SIG-M5 treated with dmso at 0.1 percent for 504 hours (cell line): ENCODE measurements around the gene XCR1.
A peak's percentile ranks its signal among the peaks of the same experiment; 100 is the strongest.

Experiments used
- DNase-seq: peaks from one replicate; lab custom pipeline; 2025; ENCODE audit not compliant: unreplicated experiment; lab: John Stamatoyannopoulos, UW

Gene XCR1

DNA sequence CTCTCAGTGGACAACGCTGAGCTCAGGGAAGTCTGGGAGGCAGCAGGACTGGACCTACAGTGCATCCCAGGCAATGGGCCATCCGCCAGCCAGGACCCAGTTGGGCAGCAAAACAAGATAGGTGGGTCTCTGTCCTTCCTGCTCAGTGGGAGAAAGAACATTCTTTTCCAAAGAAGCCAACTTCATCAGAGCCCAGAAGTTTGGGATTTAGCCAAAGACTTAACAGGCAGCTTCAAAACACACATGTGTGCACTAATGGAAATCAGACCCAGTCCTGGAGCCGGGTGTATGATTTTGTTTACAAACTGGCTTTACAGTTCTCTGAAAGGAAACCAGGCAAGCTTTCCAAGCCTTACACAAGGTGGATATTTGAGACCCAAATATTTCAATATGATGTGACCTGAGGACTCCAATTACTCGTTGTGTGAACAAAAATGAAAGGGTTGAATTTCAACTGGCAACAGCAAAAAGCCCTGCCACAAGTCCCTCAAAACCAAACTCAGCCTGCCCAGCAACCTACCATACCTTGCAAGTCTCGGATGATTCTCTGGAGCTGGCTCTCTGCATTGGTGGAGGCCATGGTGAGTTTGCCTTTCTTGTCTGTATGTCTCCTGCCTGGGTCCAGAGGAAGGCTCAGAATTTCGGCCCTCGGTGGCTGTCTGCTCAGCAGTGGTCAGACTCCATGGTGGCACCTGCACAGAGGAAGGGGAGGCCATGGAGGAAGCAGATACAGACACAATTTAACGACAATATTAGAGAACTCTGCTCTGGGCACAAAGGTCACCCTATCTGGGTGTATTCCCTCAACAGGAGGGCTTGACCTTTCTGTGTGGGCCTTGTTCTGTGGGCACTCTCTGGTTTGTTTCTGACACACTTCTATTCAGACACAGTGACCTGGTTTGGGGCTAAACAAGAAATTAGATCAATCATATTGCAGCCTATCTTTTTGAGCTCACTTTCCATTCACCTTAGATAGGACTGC, 42.7 kb downstream of the XCR1 start:
- DNase-seq, result no peak

DNA sequence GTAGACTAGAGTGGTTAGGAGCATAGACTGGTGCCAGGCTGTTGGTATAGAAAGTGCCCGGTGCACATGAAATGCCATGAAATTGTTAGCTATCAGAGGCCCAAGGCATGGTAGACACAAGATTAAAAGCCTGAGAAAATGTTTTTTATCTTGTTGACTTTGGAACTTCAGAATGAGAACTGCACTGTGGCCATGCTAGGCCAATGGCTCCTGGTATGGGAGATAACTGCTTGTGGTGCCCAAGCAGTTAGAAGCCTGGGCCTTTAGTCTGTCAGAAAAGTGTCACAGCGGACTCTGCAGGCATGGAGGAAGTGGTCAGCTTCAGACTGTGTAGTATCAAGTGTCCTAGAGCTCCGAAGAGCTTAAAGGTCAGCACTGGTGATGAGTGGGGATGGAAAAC, 43.5 kb downstream of the XCR1 start:
- DNase-seq, result no peak

DNA sequence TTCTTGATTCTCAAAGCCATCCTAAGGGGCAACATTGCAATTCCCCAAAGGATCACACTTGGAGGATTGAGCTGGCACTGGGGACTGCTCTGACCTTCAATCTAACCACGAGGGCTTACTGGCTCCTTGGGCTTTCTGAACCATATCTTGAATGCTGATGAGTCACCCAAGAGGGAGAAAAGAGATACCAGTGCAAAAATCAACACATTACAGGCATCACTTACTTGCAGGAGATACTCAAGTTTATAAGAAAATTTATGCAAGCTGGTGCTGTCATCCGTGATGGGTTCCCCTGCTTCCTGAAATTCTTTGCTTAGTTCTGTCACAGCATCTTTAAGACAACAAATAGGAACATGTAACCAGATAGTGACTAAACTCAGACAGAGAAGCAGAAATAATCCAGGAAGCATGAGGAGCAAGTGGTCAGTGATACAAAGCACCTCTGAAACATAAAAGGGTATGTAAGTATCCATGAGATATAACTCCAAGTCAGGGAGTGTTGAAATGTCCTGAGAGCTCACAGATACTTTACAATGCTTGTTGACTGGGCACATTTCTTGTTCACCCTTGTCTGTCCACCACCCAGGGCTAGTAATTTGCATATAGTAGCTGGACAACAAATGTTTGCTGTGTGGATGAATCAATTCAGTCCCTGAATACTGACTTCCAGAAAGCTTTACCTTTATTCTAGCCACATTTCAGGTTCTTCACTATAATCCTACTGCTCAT, 45.8 kb downstream of the XCR1 start:
- DNase-seq, result no peak

DNA sequence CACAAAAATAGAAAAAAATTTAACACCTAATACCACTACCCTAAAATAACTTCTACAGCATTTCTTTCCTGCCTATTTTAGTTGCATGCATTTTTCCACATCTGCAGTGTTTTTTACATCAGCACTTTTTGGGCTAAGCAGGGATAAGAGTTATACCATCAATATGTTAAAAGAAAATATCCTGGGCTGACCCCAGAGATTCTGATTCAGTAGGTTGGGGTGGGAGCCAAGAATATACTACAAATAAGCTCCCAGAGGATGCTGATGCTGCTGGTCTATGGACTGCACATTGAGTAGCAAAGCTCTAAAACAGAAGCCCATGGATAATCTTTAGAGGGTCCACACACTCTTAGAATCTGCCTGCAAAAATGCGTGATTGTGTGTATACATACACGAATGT, 46.5 kb downstream of the XCR1 start:
- DNase-seq, result no peak

DNA sequence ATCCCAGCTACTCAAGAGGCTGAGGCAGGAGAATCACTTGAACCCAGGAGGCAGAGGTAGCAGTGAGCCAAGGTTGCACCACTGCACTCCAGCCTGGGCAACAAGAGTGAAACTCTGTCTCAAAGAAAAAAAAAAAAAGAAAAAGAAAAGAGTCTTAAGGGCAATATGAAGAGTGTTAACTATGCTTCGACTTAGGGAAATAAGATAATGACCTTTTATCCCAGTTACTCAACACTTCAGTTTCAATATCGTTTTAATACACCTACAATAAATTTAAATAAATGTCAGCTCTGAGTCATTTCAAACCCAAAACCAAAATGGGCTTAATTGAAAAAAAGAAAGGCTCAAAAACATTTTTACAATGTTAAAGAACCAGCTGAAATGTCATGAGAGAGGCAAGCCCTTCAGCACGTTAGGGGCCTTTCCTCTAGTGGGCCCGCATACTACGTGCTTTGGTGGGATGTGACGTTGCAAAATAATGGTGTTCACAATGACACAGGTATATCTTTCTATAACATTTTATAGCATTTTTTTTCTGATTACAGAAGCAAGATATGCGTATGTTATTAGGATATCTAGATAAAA, 47.0 kb downstream of the XCR1 start:
- no peak for DNase-seq

DNA sequence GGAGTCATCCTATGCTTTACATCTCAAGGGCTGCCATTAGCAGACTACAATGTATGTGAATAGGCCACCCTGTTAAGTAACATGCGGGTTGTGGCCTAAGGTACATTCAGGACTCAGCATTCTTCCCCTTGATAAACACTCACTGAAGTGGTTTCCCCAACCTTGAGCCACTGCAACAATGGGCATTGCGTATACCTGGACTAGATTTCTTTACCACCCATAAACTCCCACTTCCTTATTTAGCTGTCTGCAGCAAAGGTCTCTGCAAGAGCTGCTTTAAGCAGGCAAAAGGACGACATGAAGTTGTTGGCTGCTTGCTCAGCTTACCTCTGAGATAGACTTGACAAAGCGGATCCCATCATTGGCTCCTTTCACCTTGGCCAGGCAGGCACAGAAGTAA, 47.9 kb downstream of the XCR1 start:
- DNase-seq, result peak; percentile 6

DNA sequence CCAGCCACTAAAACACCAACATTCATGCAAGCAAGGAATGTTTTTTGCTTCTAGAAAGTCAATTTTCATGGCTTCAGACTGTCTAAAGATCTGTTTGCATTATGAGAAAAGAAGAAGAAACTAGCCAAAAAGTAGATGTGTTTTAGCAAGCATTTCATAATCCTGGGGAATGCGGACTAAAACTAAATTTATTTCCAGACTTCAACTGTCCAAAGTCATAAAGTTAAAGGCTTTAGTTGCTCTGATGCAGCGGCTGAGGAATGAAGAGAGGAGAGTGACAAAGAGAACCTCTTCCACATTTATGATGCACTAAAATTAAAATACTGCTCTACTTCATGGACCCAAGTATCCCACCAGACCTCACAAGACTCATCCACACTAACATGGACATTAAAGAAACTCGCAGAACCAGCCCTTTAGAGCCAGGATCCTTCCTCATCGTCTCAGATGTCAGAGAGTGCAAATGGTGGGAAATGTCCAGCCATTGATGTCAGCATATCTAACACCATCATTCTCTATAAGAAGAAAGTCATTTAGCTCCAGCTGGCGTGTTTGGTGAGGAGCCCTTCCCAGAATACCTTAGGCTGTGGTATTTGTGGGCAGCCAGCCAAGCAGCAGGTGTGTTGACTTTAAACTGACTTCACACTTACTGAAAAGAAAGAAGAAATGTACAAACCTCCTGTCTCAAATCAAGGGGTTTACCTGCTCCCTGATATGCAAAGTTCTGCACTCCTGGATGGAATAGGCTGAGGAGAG, 49.1 kb downstream of the XCR1 start:
- peak; percentile 10 for DNase-seq

DNA sequence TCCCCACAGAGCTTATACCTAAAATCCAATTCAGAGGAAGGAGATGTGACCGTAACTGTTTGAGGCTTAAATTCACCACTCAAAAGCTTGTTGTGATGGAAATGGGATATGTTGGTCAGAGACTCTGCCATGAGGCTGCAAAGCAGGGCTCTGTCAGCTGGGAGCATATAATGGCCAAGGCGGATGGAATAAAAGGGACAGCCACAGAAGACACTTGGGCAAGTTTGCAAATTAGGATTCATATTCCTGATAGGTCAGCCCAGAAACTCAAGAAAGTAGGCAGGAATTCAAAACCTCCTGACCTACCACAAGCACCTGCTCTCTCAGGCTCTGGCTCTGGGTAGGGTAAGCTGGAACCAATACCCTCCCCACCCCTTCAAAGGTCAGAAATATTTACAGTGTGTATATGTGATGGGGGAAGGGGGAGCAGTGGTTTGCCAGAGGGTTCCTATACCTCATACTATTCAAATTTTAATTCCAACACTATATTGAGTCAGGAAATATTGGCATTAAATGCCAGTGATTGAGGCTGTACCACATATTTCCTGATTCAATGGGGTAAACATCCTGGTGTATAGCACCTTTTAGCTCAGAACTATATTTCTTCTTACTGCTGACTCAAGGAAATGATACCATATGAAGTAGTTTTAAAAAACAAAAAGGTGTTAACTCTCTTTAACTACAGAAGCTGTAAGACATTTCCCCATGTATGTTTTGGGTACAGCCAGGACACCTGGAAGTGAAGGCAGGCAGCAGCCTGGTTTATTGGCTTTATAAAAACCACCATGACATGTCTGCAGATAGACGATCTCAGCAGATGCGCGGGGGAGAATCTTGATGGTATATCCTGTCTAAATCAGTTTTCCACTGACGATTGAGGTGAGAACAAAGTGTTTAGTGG, 50.8 kb downstream of the XCR1 start:
- DNase-seq, result no peak

DNA sequence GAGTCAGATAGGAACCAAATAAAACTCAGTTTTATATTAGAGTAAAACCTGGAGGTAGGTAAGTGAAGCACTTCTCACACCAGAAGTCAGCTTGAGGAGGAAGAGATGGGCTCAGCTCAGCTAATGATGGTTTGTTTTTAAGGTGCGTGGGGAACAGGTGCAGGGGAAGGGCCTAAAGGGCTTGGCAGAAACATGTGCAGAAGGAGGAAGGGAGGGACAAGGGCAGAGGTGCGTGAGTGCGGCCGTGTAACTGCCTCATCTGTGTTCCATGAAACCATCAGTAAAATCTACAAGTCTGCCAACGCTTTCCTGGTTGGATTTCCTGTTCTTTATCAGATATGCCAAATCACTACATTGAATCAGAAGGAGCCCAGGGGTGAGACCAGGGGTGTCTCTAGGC, 51.6 kb downstream of the XCR1 start:
- no peak for DNase-seq

DNA sequence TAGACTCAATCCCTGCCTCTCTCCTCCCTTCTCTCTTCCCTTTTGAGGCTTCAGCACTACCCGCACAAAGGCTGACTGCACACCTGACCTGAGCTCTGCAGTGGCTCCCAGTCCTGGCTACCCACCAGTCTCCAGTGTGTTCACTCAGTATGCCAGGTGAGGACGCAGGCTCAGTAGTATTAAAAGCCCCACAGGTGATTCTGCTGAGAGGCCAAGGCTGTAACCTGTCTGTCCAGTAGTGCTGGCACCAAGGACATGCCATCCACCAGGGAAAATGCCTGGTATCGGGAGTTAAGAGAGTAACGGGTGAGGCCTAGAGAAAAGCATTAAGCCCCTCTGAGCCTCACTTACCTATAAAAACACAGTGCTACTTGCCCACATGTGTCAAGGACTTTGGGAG, 52.6 kb downstream of the XCR1 start:
- no peak for DNase-seq

DNA sequence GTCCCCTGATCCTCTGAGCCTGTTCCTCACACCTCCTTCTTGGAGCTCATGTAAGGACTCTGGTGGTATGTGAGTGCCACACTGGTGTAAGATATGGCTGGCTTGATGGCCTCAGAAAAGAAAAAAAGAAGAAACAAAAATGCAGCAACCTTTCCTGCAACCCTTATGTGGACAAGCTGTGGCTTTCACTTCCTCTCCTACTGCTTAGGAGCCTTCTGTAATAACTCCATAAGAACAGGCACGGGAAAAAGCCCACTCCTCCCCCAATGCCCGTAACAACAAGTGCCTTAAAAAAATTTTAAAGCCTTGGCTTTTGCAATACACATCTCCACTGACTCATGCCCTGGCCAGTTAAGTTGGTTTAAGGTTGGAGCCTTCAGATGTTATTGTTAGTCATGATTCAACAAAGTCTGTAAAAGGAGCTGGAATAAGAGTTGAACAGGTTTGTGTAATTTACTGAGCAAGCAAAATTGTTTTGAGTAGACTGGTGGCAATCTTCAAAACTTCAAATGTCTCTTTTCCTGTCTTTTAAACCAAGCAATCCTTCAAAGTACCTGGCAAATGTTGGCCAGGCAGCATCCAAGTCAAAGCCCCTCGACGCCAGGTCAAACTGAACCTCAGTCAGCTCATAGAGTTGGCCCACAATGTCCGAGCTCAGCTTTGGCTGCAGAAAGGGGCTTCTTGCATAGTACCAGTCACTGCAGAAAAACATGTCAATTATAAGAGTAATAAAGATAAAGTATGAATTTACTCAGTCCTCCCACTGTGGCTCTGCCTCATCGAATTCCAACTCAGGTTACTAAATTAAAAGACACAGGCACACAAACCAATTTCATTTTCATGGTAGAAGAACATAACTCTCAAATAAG, 54.5 kb downstream of the XCR1 start:
- DNase-seq, result peak; percentile 99

DNA sequence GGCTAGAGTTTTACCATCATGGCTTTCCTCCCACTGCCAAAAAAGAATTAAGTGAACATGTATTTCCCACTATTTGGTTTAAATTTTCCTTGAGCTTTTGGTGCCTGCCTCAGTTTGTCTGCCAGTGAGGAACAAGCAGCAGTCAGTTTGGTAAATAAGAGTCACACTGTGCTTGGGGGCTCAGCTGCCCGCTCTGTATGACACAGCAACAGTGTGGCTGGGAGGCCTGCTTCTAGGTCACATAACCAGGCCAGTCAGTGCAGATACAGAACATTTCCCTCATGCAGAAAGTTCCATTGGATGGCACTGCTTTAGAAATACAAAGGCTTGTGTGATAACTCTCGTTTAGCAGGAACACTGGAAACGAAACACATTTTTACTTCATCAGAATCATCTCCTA, 57.3 kb downstream of the XCR1 start:
- no peak for DNase-seq

DNA sequence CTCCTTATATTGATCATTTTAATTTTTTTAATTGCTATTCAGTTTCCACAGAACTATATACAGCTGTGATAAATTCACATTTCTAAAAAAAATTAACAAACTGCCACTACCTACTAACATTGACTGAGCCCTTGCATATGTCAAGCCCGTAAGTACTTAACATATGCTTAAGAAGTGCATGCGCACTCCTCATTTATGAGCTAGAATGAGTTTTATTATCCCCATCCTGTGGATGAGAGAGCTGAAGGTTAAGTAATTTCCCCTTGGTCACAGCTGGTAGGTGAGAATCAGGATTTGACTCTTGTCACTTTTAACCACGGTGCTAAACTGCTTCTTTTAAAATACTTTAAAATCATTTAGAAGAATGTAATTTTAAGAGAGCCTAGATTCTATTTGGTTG, 58.2 kb downstream of the XCR1 start:
- no peak for DNase-seq

DNA sequence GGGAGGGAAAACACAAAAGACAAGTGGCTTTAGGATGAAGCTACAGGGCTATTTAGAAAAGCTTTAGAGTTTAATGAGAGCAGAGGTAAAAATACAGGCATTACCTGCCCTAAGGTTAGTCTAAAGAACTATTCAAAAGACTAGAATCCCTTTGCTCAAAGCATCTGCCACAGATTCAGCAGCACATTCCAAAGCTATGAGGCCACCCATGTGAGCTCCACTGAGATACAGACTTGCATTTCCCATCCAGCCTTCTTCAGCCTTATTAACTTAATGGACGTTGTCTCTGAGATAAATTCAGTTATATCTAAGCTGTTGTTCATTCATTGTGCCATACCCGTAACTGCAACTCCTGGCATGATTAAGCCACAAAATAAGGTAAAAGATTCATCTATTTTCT, 58.6 kb downstream of the XCR1 start:
- no peak for DNase-seq

DNA sequence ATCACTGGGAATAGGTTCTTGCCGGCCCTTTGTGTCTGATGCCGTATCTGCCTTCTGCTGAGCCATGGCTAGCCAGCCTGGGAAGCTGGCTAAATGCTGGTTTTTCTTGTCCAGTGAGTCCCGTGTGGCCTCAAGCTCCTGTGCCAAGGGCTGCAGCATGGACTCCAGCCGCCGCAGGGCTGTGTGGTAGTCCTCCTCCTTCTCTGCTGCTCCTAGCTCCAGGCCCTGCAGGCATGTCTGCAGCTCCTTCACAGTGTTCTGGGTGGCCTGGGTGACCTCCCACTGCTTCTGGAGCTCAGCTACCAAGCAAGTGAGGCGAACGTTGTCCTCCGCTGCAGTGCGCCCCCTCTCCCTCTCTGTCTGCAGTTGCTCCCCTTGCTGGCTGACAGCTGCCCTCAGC, 59.1 kb downstream of the XCR1 start:
- DNase-seq, result no peak

DNA sequence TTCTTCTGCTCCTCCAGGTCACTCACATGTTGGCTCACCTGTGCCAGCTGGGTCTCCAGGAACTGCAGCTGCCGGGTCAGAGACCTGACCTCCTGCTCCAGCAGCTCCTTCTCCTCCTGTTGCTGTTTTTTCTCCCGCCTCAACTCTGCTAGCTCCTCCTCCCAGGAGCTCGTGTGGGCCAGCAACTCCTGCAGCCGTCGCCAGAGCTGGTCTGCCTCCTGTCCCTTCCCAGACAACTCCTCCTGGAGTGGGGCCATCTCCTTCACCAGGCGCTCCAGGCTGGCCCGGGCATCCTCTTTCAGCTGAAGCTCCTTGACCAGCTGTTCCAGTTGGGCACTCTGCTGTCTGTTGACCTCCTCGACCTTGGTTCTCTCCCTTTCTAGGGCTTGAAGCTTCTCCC, 59.6 kb downstream of the XCR1 start:
- DNase-seq, result no peak
